ENCODE data around the gene KLHDC8A.
"Not testable (repeated sequence)": the region's sequence is repeated elsewhere in the genome, so short reads cannot be mapped to it uniquely, and the experiment has no call there.

The KLHDC8A gene

DNA sequence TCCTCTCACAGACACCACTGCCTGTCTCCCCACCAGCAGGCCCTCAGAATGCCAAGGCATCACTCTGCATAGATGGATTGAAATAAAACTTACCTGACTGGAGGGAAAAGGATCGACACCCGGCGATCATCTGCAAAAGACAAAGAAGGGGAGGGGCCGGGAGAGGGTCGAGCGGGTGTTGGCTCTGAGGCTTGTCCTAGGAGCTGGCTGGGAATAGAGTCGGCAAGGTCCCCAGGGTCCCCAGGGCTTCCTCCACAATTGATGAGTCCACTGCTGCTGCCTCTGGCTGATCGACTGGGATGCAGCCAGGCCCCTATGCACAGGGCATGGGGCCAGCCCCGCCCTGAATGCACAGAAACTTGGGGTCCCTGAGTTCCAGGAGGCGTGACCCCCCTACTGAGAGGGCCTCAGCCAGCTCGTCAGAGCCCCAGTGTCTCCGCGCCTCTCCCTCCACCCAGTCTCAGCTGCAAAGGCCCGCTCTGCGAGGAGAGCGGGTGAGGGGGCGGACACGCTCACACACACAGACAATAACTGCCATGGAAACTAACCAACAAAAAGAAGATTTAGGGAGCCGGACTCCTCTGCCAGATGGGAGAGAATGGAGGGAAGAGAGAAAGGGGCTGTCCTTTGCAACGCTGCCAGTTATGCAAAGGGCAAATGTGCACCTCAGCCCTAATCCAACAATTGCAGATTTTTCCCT, at the start of gene KLHDC8A:
Gene KLHDC8A (minus strand): TSS at position 483 of the 700 bp plus-strand sequence. CDS start 13,318 bp downstream, outside the sequence.
- Histone ChIP-seq H3K4me1 (peaks cover 16% of the 10 kb centered on the region), H3K9ac (no peak within 1 kb of the TSS)

DNA sequence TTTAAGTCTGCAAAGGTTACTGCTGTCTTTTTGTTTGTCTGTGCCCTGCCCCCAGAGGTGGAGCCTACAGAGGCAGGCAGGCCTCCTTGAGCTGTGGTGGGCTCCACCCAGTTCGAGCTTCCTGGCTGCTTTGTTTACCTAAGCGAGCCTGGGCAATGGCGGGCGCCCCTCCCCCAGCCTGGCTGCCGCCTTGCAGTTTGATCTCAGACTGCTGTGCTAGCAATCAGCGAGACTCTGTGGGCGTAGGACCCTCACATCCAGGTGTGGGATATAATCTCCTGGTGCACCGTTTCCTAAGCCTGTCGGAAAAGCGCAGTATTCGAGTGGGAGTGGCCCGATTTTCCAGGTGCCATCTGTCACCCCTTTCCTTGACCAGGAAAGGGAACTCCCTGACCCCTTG, 49.5 kb upstream of the KLHDC8A start:
- H3K9me3 ChIP-seq, H3K36me3 ChIP-seq, H3K4me2 ChIP-seq, H3K4me1 ChIP-seq, H3K27me3 ChIP-seq, H3K27ac ChIP-seq, H4K20me1 ChIP-seq, H3K4me3 ChIP-seq, H3K9ac ChIP-seq: not testable (repeated sequence)

More for the DNA sequence above, at the start of gene KLHDC8A:
- Histone ChIP-seq H3K27ac (no peak within 1 kb of the TSS), H3K4me3 (no peak within 1 kb of the TSS), H3K4me2 (peak within 1 kb of the TSS; percentile 30; the same call in 1 of the 2 replicates), H3K9me3 (no peaks in the 10 kb centered on the region), H4K20me1 (no peaks in the 10 kb centered on the region), H3K36me3 (no peaks in the 10 kb centered on the region), H3K27me3 (no peaks in the 10 kb centered on the region)
- TF ChIP-seq Cebpa-rat (IDR thresholded peaks at IDR 0.05): no peak

GRCh38 chr1:205404484-205404883, 47.8 kb upstream of the KLHDC8A start:
- not testable (repeated sequence) for H3K4me1 ChIP-seq, H3K9me3 ChIP-seq, H3K27me3 ChIP-seq, H3K36me3 ChIP-seq, H3K9ac ChIP-seq, H4K20me1 ChIP-seq, H3K4me2 ChIP-seq, H3K27ac ChIP-seq, H3K4me3 ChIP-seq

GRCh38 chr1:205398586-205398985, 41.9 kb upstream of the KLHDC8A start:
- no peak overlapping the region for H3K9ac ChIP-seq
- TF ChIP-seq Cebpa-rat (IDR thresholded peaks at IDR 0.05): no peak
- H3K36me3 ChIP-seq: no peaks in the 10 kb centered on the region
- no peaks in the 10 kb centered on the region for H4K20me1 ChIP-seq
- H3K4me1 ChIP-seq: peaks cover 8% of the 10 kb centered on the region; the same call in 1 of the 2 replicates
- no peak overlapping the region for H3K4me3 ChIP-seq
- no peak overlapping the region for H3K4me2 ChIP-seq
- peaks cover 9% of the 10 kb centered on the region; the same call in 1 of the 2 replicates for H3K9me3 ChIP-seq
- H3K27ac ChIP-seq: no peak overlapping the region
- H3K27me3 ChIP-seq: no peaks in the 10 kb centered on the region

- Histone ChIP-seq H3K9me3 (peaks cover 9% of the 10 kb centered on the region; the same call in 1 of the 2 replicates), H4K20me1 (no peaks in the 10 kb centered on the region), H3K27ac (no peak overlapping the region), H3K4me1 (peaks cover 8% of the 10 kb centered on the region; the same call in 1 of the 2 replicates), H3K9ac (no peak overlapping the region), H3K27me3 (no peaks in the 10 kb centered on the region), H3K4me3 (no peak overlapping the region), H3K36me3 (no peaks in the 10 kb centered on the region), H3K4me2 (peak overlapping the region; percentile 10; the same call in 1 of the 2 replicates)
- no peak for TF ChIP-seq Cebpa-rat (IDR thresholded peaks at IDR 0.05)
Measured at GRCh38 chr1:205396967-205397616, 40.4 kb upstream of the KLHDC8A start.

GRCh38 chr1:205395616-205396015, 38.9 kb upstream of the KLHDC8A start:
- Histone ChIP-seq H3K4me3 (no peak overlapping the region), H4K20me1 (no peaks in the 10 kb centered on the region), H3K9ac (no peak overlapping the region), H3K27me3 (no peaks in the 10 kb centered on the region), H3K36me3 (no peaks in the 10 kb centered on the region), H3K27ac (no peak overlapping the region), H3K9me3 (peaks cover 9% of the 10 kb centered on the region; the same call in 1 of the 2 replicates), H3K4me1 (peaks cover 8% of the 10 kb centered on the region; the same call in 1 of the 2 replicates), H3K4me2 (no peak overlapping the region)
- TF ChIP-seq Cebpa-rat (IDR thresholded peaks at IDR 0.05): no peak

DNA sequence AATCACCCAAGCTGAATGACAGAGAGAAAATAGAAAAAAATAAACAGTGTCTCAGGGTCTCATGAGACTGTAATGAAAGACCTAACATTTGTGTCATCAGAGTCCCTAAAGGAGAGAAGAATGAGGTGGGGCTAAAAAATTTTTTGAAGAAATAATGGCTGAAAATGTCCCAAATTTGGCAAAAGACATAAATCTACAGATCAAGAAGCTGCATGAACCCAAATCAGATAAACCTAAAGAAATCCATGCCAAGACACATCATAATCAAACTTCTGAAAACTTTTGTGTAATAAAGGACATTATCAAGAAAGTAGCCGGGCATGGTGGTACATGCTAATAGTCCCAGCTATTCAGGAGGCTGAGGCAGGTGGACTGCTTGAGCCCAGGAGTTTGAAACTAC, 35.9 kb upstream of the KLHDC8A start:
- Histone ChIP-seq H3K4me3 (no peak overlapping the region), H3K4me1 (peaks cover 8% of the 10 kb centered on the region; the same call in 1 of the 2 replicates), H3K36me3 (no peaks in the 10 kb centered on the region), H4K20me1 (no peaks in the 10 kb centered on the region), H3K27me3 (no peaks in the 10 kb centered on the region), H3K9me3 (peaks cover 9% of the 10 kb centered on the region; the same call in 1 of the 2 replicates), H3K4me2 (no peak overlapping the region), H3K9ac (no peak overlapping the region), H3K27ac (no peak overlapping the region)
- no peak for TF ChIP-seq Cebpa-rat (IDR thresholded peaks at IDR 0.05)

DNA sequence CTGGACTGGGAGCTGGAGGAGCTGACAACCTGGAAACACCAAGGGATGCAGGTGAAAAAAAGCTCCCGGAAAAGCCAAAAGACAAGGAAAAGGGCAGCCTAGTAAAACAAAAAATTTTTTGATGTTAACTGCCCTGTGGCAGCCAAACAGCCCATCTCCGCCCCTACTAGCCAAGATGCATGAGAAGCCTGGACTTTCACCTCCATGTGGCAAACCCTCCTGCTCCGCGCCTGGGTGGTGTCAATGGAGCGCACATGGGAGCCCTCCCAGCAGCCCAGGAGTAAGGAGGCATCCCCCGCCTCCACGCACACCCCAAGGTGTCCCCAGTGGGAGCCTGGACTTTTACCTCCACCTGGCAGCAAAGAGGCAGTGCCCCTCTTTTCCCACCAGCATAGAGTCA, 34.7 kb upstream of the KLHDC8A start:
- Histone ChIP-seq H3K27me3 (no peaks in the 10 kb centered on the region), H3K4me1 (no peaks in the 10 kb centered on the region), H3K27ac (no peak overlapping the region), H3K9ac (no peak overlapping the region), H3K4me3 (no peak overlapping the region), H4K20me1 (no peaks in the 10 kb centered on the region), H3K9me3 (peaks cover 9% of the 10 kb centered on the region; the same call in 1 of the 2 replicates), H3K36me3 (no peaks in the 10 kb centered on the region), H3K4me2 (no peak overlapping the region)
- no peak for TF ChIP-seq Cebpa-rat (IDR thresholded peaks at IDR 0.05)

DNA sequence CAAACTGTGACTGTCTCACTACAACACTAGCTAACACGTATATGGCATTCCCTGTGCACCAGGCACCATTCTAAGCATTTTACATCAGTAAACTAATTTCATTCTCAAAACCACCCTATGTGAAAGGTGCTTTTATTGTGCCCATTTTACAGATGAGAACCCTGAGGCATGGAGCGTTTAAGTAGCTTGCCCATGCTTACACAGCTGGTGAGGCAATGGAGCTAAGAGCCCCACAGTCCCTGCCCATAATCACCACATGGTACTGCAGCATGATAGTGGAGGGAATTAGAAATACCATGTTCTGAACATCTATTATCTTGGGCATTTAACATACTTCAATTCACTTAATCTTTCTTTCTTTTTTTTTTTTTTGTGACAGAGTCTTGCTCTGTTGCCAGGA, 31.1 kb upstream of the KLHDC8A start:
- Histone ChIP-seq H3K36me3 (no peaks in the 10 kb centered on the region), H3K4me3 (no peak overlapping the region), H3K27me3 (no peaks in the 10 kb centered on the region), H3K27ac (no peak overlapping the region), H3K9me3 (no peaks in the 10 kb centered on the region), H3K4me2 (no peak overlapping the region), H3K4me1 (peaks cover 9% of the 10 kb centered on the region), H3K9ac (no peak overlapping the region), H4K20me1 (no peaks in the 10 kb centered on the region)
- TF ChIP-seq Cebpa-rat (IDR thresholded peaks at IDR 0.05): no peak

DNA sequence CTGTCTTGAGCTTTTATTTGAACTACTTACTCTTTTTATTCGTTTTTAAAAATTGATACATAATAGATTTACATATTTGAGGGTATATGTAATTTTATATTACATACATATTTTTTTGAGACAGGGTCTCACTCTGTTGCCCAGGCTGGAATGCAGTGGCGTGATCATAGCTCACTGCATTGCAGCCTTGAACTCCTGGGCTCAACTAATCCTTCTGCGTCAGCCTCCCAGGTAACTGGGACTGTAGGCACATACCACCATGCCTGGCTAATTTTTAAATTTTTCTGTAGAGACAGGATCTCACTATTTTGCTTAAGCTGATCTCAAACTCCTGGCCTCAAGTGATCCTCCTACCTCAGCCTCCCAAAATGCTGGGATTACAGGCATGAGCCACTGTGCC, 26.3 kb upstream of the KLHDC8A start:
- H3K9ac ChIP-seq, H3K9me3 ChIP-seq, H3K4me3 ChIP-seq, H4K20me1 ChIP-seq, H3K27ac ChIP-seq, H3K27me3 ChIP-seq, H3K36me3 ChIP-seq, H3K4me2 ChIP-seq, H3K4me1 ChIP-seq: not testable (repeated sequence)
